NT2/D1 (cell line): Measurements from ENCODE around the gene GAK.

Experiments used
- DNase-seq: peaks from one replicate; pipeline ENCODE4 v3.0.0-alpha.2; 2011; ENCODE audit warnings: low read depth, low spot score
- H3K27me3 ChIP-seq: 2 replicates; pipeline ENCODE4 v1.6.0; 2011; ENCODE audit warnings: mild to moderate bottlenecking; ENCODE audit not compliant: insufficient read length, insufficient read depth
- H3K36me3 ChIP-seq: 2 replicates; pipeline ENCODE4 v1.6.1; 2011; ENCODE audit warnings: mild to moderate bottlenecking, low read length, mixed read lengths; ENCODE audit not compliant: insufficient read depth, insufficient read length
- H3K4me1 ChIP-seq: 2 replicates; pipeline ENCODE4 v1.5.1; 2011; ENCODE audit not compliant: insufficient read depth, insufficient read length
- H3K4me3 ChIP-seq: 2 replicates; pipeline ENCODE4 v1.5.1; 2011; ENCODE audit warnings: low read depth; ENCODE audit not compliant: insufficient read length
- H3K9ac ChIP-seq: 2 replicates; pipeline ENCODE4 v1.6.0; 2011; ENCODE audit warnings: low read depth; ENCODE audit not compliant: insufficient read length
- H3K9me3 ChIP-seq: 2 replicates; pipeline ENCODE4 v1.5.1; 2011; ENCODE audit warnings: mild to moderate bottlenecking, low read length; ENCODE audit not compliant: insufficient read depth
- SUZ12 ChIP-seq: IDR thresholded peaks from 2 replicates; pipeline ENCODE4 v1.6.1; 2011; ENCODE audit not compliant: insufficient read length, insufficient read depth; ENCODE audit errors: extremely low read depth
- YY1 ChIP-seq: IDR thresholded peaks from 2 replicates; pipeline ENCODE4 v1.6.1; 2011; ENCODE audit not compliant: insufficient read length, insufficient read depth
- ZNF274 ChIP-seq: IDR thresholded peaks from 2 replicates; pipeline ENCODE4 v1.6.1; 2011; ENCODE audit warnings: mild to moderate bottlenecking, low read depth, low read length

The GAK gene

GRCh38 chr4:899556-899906 is 32.6 kb downstream of the GAK start:
- TF ChIP-seq YY1 (no peak), SUZ12 (no peak), ZNF274 (no peak)
- no peak for DNase-seq
- Histone ChIP-seq H3K9ac (no peak overlapping the region), H3K4me1 (peaks cover 6% of the 10 kb centered on the region), H3K4me3 (no peak overlapping the region), H3K9me3 (no peaks in the 10 kb centered on the region), H3K36me3 (peaks cover 84% of the 10 kb centered on the region), H3K27me3 (no peaks in the 10 kb centered on the region)

GRCh38 chr4:898869-899555 is 33.1 kb downstream of the GAK start:
- DNase-seq, result no peak
- Histone ChIP-seq H3K9ac (no peak overlapping the region), H3K4me1 (peaks cover 6% of the 10 kb centered on the region), H3K27me3 (no peaks in the 10 kb centered on the region), H3K36me3 (peaks cover 86% of the 10 kb centered on the region), H3K4me3 (no peak overlapping the region), H3K9me3 (no peaks in the 10 kb centered on the region)
- no peak for TF ChIP-seq SUZ12
- no peak for TF ChIP-seq ZNF274
- TF ChIP-seq YY1, result no peak

GRCh38 chr4:898123-898522 is 34.0 kb downstream of the GAK start:
- Histone ChIP-seq H3K9ac (peak overlapping the region; percentile 50), H3K36me3 (peaks cover 89% of the 10 kb centered on the region), H3K4me3 (no peak overlapping the region), H3K27me3 (no peaks in the 10 kb centered on the region), H3K4me1 (peaks cover 3% of the 10 kb centered on the region), H3K9me3 (no peaks in the 10 kb centered on the region)
- TF ChIP-seq YY1 (no peak), ZNF274 (no peak), SUZ12 (no peak)
- DNase-seq, result no peak

GRCh38 chr4:896630-897029 is 35.5 kb downstream of the GAK start:
- peaks cover 91% of the 10 kb centered on the region for H3K36me3 ChIP-seq

GRCh38 chr4:896216-896615 is 35.9 kb downstream of the GAK start:
- Histone ChIP-seq H3K36me3 (peaks cover 91% of the 10 kb centered on the region), H3K9ac (no peak overlapping the region), H3K27me3 (no peaks in the 10 kb centered on the region), H3K9me3 (no peaks in the 10 kb centered on the region), H3K4me1 (peaks cover 3% of the 10 kb centered on the region), H3K4me3 (no peak overlapping the region)
- DNase-seq, result no peak
- TF ChIP-seq ZNF274 (no peak), SUZ12 (no peak), YY1 (no peak)

More at GRCh38 chr4:896630-897029, 35.5 kb downstream of the GAK start:
- H3K27me3 ChIP-seq, result no peaks in the 10 kb centered on the region
- H3K4me1 ChIP-seq, result peaks cover 3% of the 10 kb centered on the region
- TF ChIP-seq YY1, result no peak
- TF ChIP-seq ZNF274, result no peak
- no peak for TF ChIP-seq SUZ12
- no peak overlapping the region for H3K4me3 ChIP-seq
- no peak overlapping the region for H3K9ac ChIP-seq
- no peaks in the 10 kb centered on the region for H3K9me3 ChIP-seq
- DNase-seq, result no peak

GRCh38 chr4:895596-895995 is 36.5 kb downstream of the GAK start:
- H3K4me3 ChIP-seq, result no peak overlapping the region
- H3K4me1 ChIP-seq, result peaks cover 3% of the 10 kb centered on the region
- no peak for DNase-seq
- H3K9me3 ChIP-seq, result no peaks in the 10 kb centered on the region
- TF ChIP-seq SUZ12 (no peak), ZNF274 (no peak), YY1 (no peak)
- H3K36me3 ChIP-seq, result peaks cover 90% of the 10 kb centered on the region
- no peak overlapping the region for H3K9ac ChIP-seq
- no peaks in the 10 kb centered on the region for H3K27me3 ChIP-seq

- Histone ChIP-seq H3K4me3 (no peak overlapping the region), H3K27me3 (no peaks in the 10 kb centered on the region), H3K4me1 (peaks cover 3% of the 10 kb centered on the region), H3K9ac (no peak overlapping the region), H3K36me3 (peaks cover 90% of the 10 kb centered on the region), H3K9me3 (no peaks in the 10 kb centered on the region)
- TF ChIP-seq SUZ12 (no peak), YY1 (no peak), ZNF274 (no peak)
- no peak for DNase-seq
These were observed 38.0 kb downstream of the GAK start for GRCh38 chr4:893995-894705.
